Measurements from ENCODE around the gene DICER1.
"Not testable (repeated sequence)": the region's sequence is repeated elsewhere in the genome, so short reads cannot be mapped to it uniquely, and the experiment has no call there.

DICER1 gene

GRCh38 chr14:95140060-95140858 lies 17.1 kb downstream of the DICER1 start:
- no peak overlapping the region for H3K4me2 ChIP-seq (ENCODE audit: low read length)
- H2AFZ ChIP-seq (ENCODE audit: low read depth, low read length) = no peak overlapping the region
- peaks cover 88% of the 10 kb centered on the region for H3K79me2 ChIP-seq (ENCODE audit: low read length)
- H4K20me1 ChIP-seq (ENCODE audit: insufficient read depth, low read length) = peaks cover 34% of the 10 kb centered on the region
- H3K4me3 ChIP-seq (ENCODE audit: low read length) = no peak overlapping the region
- peaks cover 10% of the 10 kb centered on the region for H3K4me1 ChIP-seq (ENCODE audit: low read length)
- no peak overlapping the region for H3K27ac ChIP-seq (ENCODE audit: low read length)
- no peaks in the 10 kb centered on the region for H3K27me3 ChIP-seq (ENCODE audit: low read depth, low read length)
- TF ChIP-seq CTCF (IDR thresholded peaks at IDR 0.05; ENCODE audit: low read depth, low read length) (no peak), EZH2phosphoT487 (IDR thresholded peaks at IDR 0.05; ENCODE audit: low read depth) (no peak)
- H3K9me3 ChIP-seq (ENCODE audit: insufficient read depth, low read length) = peaks cover 7% of the 10 kb centered on the region; the same call in 1 of the 2 replicates
- H3K9ac ChIP-seq (ENCODE audit: low read length) = no peak overlapping the region
- peaks cover 6% of the 10 kb centered on the region for H3K36me3 ChIP-seq (replicated peaks; ENCODE audit: low read depth, low read length)

DNA sequence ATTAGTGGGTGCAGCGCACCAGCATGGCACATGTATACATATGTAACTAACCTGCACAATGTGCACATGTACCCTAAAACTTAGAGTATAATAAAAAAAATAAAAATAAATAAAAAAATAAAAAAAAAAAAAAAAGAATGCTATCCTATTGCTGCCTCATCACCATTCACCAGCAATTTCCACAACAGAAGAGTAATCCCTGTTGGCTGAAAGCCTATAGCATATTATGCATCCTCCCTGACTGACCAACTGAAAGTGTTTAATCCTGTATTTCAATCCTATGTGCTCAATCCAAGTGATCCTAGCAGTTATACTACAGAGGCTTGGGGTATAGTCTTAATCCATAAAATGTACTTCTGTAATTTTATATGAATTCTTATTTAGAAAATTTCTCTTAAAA lies 18.5 kb downstream of the DICER1 start:
- H3K4me3 ChIP-seq (ENCODE audit: low read length) = no peak overlapping the region
- no peak overlapping the region for H2AFZ ChIP-seq (ENCODE audit: low read depth, low read length)
- TF ChIP-seq CTCF (IDR thresholded peaks at IDR 0.05; ENCODE audit: low read depth, low read length) (no peak), EZH2phosphoT487 (IDR thresholded peaks at IDR 0.05; ENCODE audit: low read depth) (no peak)
- no peaks in the 10 kb centered on the region for H3K9me3 ChIP-seq (ENCODE audit: insufficient read depth, low read length)
- peaks cover 31% of the 10 kb centered on the region for H4K20me1 ChIP-seq (ENCODE audit: insufficient read depth, low read length)
- H3K9ac ChIP-seq (ENCODE audit: low read length) = no peak overlapping the region
- H3K27ac ChIP-seq (ENCODE audit: low read length) = no peak overlapping the region
- H3K36me3 ChIP-seq (replicated peaks; ENCODE audit: low read depth, low read length) = no peaks in the 10 kb centered on the region
- no peaks in the 10 kb centered on the region for H3K27me3 ChIP-seq (ENCODE audit: low read depth, low read length)
- H3K79me2 ChIP-seq (ENCODE audit: low read length) = peaks cover 85% of the 10 kb centered on the region
- peaks cover 8% of the 10 kb centered on the region for H3K4me1 ChIP-seq (ENCODE audit: low read length)
- no peak overlapping the region for H3K4me2 ChIP-seq (ENCODE audit: low read length)

DNA sequence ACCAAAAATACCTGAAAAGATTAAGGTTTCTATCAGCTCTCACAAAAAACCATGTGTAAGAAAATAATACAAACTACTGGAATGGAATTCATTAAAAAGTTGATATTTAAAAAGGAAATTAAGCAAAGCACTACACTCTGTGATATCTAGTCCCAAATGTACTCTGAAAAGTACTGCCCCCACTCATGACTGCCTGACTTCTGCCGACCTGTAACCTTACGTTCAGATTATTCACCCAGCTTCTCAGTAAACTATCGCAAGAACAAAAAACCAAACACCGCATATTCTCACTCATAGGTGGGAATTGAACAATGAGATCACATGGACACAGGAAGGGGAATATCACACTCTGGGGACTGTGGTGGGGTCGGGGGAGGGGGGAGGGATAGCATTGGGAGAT lies 18.9 kb downstream of the DICER1 start:
- H2AFZ ChIP-seq (ENCODE audit: low read depth, low read length); H3K4me1 ChIP-seq (ENCODE audit: low read length); H3K4me3 ChIP-seq (ENCODE audit: low read length); H3K4me2 ChIP-seq (ENCODE audit: low read length); H3K27ac ChIP-seq (ENCODE audit: low read length); H3K36me3 ChIP-seq (replicated peaks; ENCODE audit: low read depth, low read length); H3K9ac ChIP-seq (ENCODE audit: low read length); H3K27me3 ChIP-seq (ENCODE audit: low read depth, low read length); H3K9me3 ChIP-seq (ENCODE audit: insufficient read depth, low read length): not testable (repeated sequence)
- Histone ChIP-seq H3K79me2 (ENCODE audit: low read length) (peaks cover 81% of the 10 kb centered on the region), H4K20me1 (ENCODE audit: insufficient read depth, low read length) (peaks cover 28% of the 10 kb centered on the region)

DNA sequence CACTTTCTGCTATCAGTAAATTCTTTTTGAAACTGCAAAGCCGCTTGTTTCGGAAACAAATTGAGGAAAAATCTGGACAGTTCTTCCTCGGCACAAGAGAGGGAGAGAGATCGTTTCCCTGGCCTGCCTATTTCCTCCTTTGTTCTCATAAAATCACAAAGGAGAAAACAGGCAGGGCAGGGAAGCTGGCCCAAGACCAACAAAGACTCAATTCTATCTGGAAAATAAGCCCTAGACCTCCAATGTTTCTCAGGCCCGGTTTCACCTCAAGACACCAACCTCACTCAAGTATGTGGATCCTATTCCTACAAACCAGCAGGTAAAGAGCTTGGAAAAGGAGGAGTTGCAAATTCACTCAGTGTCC lies 19.5 kb downstream of the DICER1 start:
- H3K9me3 ChIP-seq (ENCODE audit: insufficient read depth, low read length) = no peaks in the 10 kb centered on the region
- no peak overlapping the region for H3K9ac ChIP-seq (ENCODE audit: low read length)
- H4K20me1 ChIP-seq (ENCODE audit: insufficient read depth, low read length) = peaks cover 22% of the 10 kb centered on the region
- H2AFZ ChIP-seq (ENCODE audit: low read depth, low read length) = no peak overlapping the region
- H3K4me2 ChIP-seq (ENCODE audit: low read length) = no peak overlapping the region
- peaks cover 74% of the 10 kb centered on the region for H3K79me2 ChIP-seq (ENCODE audit: low read length)
- peaks cover 4% of the 10 kb centered on the region for H3K36me3 ChIP-seq (replicated peaks; ENCODE audit: low read depth, low read length)
- H3K4me3 ChIP-seq (ENCODE audit: low read length) = no peak overlapping the region
- no peak for TF ChIP-seq EZH2phosphoT487 (IDR thresholded peaks at IDR 0.05; ENCODE audit: low read depth)
- no peak for TF ChIP-seq CTCF (IDR thresholded peaks at IDR 0.05; ENCODE audit: low read depth, low read length)
- H3K4me1 ChIP-seq (ENCODE audit: low read length) = 0 out of 2 replicates have a peak, but pooled peaks cover 3% of the 10 kb centered on the region
- no peaks in the 10 kb centered on the region for H3K27me3 ChIP-seq (ENCODE audit: low read depth, low read length)
- no peak overlapping the region for H3K27ac ChIP-seq (ENCODE audit: low read length)
